NCI-H128 (cell line): Measurements from ENCODE around the gene FARP2.
"Not testable (repeated sequence)": the region's sequence is repeated elsewhere in the genome, so short reads cannot be mapped to it uniquely, and the experiment has no call there.

Source experiments
- DNase-seq: peaks from one replicate; lab custom pipeline; 2025; ENCODE audit not compliant: unreplicated experiment; lab: John Stamatoyannopoulos, UW

FARP2 gene

DNA sequence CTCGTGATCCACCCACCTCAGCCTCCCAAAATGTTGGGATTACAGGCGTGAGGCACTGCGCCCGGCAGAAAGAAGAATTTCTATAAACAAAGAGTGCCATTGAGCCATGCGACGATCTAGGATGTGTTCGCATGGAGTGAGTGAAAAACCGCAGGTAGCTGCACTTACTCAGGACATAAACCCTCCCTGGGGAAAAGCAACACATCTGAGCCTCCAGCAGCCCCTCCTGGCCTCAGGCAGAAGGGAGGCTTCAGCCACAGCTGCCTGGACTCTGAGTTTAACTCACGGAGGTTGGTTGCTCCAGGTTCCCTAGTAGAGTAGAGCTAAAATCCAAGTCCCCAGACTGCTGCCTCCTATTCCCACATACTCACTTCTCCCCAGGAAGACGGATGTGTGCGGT is 163.6 kb downstream of the FARP2 start:
- no peak for DNase-seq

DNA sequence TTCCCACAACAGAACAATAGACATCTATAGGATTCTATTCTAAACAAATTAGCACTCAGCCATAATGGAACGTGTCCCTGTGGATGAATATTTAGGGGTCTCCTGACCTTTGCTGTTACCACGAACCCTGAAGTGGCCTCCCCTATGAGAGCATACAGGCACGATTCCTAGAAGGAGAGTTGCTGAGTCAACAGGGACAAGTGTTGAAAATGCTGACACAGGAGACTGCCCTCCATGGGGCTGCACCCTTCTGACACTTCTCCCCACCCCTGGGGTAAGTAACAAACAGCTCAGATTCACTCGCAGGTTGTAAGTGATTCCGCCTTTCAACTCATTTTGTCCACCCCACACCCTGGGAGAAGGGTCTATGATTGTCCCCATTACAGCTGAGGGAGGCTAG is 166.4 kb downstream of the FARP2 start:
- DNase-seq = no peak

DNA sequence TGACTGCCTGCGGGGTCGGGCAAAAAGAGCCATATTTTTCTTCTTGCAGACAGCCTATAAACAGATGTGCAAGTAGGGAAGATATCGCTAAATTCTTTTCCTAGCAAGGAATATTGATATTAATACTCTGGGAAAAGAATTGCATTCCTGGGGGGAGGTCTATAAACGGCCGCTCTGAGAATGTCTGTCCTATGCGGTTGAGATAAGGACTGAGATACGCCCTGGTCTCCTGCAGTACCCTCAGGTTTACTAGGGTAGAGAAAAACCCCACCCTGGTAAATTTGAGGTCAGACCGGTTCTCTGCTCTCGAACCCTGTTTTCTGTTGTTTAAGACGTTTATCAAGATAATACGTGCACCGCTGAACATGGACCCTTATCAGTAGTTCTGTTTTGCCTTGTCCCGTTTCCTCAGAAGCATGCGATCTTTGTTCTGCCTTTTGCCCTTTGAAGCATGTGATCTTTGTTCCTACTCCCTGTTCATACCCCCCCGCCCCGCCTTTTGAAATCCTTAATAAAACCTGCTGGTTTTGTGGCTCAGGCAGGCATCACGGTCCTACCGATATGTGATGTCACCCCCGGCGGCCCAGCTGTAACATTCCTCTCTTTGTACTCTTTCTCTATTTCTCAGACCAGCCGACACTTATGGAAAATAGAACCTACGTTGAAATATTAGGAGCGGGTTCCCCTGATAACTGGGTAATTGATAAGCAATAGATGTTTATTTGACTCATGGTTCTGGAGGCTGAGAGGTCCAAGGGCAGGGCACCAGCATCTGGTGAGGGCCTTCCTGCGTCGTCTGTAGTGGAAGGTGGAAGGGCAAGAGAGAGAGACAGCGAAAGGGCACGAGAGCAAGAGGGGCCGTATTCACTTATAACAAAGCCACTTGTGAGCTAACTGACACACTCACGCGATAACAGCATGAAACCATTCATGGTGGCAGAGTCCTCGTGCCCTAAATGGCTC is 170.0 kb downstream of the FARP2 start:
- DNase-seq = not testable (repeated sequence)

DNA sequence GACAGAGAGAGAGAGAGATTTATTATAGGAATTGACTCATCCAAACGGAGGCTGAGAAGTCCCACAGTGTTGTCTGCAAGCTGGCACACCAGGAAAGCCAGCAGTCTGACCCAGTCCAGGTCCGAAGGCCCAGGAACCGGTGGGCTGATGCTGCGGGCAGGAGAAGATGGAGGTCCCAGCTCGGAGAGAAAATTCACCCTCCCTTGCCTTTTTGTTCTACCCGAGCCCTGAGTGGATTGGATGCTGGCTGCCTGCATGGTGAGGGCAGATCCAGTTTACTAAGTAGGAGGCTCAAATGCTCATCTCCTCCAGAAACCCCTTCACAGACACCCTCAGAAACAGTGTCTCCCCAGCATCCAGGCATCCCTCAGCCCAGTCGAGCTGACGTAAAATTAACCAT is 174.5 kb downstream of the FARP2 start:
- DNase-seq = no peak

DNA sequence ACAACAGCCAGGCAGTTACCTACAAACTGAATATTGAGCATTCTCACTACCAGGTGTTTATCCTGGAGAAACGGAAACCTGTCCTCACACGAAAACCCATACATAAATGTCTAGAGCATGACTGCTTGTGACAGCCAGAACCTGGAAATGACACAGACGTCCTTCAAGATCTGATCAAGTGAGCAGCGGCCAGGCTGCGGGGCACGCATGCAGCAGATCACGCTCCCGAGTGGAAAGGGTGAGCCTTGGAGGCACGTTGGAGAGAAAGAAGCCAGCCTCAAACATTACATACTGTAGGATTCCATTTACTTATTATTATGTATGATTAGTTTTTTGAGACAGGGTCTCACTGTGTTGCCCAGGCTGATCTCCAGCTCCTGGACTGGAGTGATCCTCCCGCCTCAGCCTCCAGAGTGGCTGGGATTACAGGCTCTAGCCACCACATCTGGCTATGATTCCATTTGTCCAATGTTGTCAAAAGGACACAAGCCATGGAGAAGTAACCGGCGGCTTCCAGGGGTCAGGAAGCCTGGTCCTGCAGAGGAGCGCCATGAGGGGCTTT is 175.2 kb downstream of the FARP2 start:
- DNase-seq = no peak

DNA sequence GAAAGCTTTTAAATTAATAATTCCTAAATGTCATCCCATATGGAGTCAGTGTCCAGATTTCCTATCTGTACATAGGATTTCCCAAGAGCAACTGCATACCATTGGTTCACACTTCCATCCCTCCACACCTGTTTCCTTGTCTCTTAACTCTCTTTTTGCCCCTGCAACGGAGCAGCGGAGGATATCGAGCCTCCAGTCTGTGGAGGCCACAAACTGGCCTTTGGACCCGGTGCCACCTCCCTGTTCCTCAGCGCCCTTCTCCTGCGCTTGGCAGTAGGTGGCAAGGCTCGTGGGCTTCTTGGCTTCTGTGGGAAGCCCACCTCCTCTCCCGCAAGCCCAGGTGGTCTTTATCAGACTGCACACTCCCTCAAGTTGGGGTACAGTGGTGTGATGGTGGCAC is 176.1 kb downstream of the FARP2 start:
- no peak for DNase-seq

DNA sequence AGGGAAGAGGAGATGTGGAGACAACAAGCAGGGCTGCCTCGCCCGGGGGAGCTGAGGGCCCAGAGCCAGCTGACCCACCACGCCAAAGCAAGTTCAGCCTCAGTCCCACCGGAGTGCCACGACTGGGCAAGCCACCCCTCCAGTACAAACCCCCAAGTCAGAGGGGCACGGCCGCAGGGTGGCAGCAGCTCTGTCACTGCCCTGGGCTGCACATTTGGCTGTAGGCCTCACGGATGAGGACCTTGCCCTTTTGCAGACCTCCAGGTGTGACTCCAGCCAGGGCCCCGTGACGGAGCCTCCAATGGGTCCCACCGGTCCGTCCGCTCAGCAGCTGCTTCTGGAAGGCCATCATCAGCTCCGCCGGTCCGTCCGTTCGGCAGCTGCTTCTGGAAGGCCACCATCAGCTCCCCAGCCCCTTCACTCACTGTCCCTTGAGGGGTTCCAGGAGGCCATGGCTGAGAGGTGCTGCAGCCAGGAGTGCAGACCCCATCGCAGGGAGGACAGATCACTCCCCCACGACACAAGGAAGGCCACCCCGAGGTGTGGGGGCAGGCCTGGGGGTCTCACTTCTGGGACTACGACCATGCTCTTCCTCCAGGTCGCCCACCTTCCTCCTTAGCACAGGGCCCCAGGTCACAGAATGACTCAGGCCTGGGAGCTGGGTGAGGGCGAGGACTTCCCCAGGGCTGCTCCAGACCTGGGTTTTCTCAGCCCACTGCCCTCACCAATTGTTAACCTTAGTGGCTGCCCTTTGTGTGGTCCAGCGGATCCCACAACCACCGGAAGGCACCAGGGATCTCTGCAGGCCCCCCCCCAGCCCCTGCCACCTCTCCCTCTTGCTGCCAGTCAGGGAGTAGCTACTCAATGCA is 176.9 kb downstream of the FARP2 start:
- no peak for DNase-seq

DNA sequence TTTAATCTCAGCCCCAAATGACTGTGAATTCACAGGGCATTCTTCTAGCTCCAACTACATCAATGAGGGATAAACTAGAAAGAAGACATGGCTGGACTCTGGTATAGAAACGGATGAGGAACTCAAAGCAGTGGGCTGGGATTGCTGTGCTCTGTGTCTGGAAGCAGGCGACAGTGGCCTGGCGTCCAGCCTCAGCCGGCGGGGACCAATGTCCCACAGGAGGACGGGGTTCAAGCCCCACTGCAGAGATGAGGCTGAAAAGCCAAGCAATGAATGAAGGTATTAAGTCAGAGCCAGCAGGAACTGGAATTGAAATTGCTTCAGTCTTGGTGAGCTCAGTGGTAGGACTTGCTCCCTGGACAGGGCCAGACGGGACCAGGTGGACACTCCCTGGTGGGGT is 178.2 kb downstream of the FARP2 start:
- no peak for DNase-seq

DNA sequence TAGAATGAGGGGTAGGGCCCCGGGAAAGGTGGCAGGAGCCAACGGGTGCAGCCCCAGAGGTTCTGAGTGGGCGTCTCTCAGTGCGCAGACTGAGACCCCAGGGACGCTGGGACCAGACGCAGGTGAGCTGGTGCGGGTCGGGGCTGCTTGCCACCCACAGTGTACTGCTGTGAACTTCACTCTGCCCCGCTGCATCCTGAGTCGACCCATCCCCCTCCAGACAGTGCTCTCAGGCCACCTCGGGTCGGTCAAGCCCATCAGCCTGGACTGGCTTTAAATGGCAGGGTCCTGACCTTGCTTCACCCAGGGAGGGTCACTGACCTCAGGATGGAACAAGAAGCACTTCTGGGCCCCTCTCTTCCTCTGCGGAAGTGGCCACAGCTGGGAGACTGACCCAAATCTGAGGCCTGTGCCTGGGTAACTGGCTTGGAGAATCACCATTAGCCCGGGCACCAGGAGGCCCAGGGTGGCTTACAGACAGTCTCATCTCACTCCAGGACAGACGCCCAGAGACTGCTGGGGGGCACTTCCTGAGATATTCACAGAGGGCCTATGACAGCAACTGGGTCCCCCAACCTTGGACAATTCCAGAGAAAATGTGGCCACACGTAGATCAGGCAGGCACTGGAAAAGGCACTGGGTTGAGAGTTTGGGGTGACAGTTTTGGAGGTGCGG is 178.8 kb downstream of the FARP2 start:
- DNase-seq = no peak

DNA sequence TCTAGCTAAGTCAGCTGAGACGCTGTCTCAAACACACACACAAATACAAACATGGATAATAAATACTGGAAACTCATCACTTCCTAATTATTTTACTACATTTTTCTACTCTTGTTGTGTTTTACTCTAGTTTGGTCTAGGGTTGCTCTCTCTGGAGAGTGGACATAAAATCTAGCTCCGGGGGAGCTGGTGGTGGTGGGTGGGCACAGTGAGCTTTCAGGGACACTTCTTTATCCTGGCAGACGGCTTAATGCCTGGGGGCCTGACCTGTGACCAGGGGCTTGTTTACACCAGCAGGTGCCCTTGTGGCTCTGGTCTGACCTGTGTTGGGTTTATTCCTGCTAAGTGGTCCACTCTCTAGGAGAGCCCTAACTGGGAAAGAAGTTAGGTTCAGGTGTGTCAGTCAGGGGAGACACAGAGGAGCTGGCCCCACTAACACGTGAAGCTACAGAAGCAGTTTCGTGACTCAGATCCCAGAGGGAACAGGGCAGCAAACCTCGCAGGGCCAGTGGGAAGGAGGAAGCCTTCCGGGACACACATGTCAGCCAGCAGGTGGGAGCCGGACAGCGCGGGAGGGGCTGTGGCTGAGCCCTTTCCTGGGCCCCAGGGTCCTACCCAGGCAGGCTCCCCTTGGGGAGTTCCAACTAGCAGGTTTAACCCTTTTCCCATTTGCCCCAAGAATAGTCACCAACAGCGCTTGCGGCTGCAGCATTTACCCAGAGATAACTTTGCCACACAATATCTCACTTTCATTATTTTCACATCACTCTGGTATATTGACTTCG is 180.0 kb downstream of the FARP2 start:
- DNase-seq = no peak

DNA sequence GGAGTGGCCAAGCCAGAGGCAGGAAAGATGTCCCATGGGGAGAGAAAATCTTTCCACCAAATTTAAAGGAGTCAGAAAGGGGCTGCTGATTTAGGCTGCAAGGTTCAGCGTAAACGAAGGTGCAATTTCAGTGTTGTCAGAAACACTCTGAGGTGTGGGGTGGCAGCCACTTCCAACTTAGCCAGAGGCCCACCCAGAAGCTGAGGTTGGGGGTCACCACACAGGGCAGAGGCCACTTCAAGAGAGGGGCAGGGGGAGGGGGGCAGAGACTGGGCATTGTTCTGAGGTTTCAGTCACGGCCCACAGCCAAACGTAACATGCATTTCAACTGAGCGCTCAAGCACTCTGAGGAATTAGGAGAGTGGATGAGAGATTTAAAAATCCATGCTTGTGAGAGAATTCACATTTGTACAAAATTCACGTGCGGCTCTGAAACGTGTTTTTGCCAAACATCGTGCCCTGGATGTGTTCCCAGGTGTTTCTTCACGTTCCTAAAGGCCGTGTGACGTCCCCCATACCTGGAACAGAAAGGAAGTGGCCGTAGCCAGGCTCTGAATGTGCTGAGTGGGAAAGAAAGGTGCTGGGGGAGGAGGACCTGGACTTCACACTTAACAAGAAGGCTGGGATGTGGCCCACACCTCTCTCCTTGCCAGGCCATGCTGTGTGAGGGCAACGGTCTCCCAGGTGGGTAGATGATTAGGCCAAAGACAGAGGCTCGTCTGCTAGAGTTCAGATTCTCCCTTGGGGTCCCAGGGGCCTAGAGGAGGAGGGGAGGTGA is 182.9 kb downstream of the FARP2 start:
- DNase-seq = no peak

DNA sequence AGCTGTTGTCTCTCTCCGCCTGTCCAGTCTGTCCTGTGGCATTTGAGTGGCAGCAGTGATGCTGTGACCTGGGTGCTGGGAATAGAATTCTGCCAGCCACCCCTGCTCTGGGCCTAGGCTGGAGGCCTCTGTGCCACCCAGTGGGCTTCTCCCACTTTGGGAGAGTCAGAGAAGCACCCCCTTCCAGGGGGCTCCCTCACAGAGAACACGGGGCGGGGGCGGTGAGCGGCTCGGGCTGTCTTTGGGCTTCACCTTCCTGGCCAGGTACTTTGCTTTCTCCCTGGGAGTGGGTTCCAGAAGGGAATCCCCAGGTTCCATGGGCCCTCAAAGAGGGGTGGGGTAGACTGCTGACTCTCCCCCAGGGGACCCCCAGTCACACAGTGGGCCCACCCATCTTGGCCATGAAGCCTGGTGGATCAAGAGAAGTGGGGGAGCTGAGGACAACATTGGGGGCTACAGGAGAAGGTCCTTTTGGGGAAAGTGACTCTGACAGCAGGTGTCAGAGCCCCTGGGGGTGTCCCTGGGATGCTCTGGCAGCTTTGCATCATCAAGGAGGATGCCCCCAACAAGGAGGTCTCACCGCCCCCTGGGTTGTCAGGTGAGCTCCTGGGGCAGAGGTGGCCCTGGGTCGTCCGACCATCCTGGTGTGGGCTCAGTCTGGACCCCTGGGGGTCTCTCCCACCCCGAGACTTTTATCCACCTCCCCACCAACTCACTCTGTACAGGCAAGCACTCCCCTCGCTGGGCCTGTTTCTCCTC is 183.7 kb downstream of the FARP2 start:
- DNase-seq = no peak

DNA sequence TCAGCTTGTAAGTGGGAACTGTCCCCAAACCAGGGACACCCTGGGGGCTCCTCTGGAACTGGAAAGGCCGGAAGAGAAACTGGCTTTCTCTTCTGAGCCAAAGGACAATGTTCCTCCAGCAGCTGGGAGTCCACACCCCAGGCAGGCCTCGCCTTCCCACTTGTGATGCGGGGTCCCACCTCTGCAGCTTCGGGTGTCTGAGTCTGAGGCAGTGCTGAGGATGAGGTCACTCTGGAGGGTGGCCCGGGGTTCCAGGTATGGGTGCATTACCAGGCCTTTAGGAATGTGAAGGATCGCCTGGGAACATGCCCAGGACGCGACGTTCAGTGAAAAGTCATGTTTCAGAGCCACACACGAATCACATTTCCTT is 184.3 kb downstream of the FARP2 start:
- DNase-seq = no peak

DNA sequence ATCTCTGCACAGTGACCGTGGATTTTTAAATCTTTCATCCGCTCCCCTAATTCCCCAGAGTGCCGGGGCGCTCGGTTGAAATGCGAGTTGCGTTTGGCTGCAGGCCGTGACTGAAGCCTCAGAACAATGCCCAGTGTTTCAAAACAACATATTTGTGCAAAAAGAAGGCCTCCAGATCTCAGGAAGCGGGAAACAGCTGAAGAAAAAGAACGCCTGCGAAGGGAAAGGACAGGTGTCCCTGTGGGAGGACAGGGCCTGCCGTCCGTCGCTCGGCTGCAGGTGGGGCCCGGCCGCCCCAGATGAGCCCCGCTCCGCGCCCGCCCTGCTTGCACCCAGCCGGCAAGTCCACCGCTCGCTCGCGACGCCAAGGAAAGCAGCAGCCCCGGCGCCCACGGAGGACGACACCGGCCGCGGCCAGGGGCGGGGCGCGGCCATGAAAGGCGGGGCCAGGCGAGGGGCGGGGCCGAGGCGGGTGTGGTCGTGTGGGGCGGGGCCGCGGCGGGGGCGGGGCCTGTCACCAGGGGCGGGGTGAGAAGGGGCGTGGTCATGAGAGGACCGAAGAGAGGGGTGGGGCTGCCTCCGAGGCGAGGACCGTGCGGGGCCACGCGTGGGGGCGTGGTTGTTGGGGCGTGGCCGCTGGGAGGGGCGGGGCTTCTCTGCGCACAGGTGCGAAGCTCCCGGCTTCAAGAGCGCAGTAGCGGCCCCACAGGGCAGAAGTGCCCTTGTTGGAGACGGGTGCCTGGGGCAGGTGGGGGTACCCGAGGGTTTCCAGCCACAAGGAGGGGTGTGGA is 184.9 kb downstream of the FARP2 start:
- DNase-seq = no peak

DNA sequence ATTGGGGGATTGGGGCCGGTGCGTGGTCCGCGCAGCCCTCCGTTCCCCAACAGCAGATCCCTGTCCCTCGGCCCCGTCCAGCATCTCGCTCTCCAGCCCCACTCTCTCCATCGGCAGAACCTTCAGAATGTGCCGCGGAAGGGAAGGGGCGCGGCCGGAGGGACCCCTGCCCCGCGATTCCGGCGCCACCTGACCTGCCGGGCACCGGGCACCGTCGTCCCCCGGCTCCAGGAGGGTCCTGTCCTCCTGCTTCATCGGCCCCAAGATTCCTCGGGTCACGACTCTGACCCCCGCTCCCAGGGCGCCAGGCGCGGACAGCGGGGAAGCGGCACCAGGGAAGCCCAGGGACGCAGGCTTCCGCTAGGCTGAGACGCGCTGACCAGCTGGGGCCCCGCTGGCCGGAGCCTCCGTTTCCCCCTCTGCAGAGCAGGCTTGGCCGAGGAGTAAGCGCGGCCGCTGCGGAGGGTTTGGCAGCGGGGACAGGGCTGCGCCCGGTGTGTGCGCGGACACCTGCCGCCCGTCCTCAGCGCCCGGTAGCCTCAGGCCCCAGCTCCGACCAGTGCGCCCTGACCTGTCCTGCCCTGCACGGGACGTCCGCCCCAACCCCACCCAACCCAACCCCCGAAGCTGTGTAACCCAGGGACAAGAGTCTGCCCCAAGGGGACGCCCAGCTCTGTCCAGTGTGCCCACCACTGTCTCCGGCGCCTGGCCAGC is 185.6 kb downstream of the FARP2 start:
- no peak for DNase-seq

DNA sequence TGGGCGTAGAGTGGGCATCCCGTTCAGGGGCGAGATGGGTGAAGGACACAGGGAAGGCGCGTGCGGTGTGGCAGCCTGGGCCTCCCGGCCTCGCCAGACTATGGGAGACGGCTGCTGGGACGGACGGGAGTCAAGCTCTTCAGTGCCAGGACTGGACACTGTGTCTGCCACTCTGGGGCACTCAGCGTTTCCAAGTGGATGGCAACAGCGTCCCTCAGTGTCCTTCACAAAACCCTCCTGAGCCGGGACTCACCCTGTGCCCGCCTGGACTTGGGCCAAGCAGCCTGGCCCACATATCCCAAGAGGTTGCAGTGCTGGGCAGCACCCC is 186.2 kb downstream of the FARP2 start:
- DNase-seq = no peak
